GM12892 (cell line): ENCODE data around the gene AOC3.
"Not testable (repeated sequence)": the region's sequence is repeated elsewhere in the genome, so short reads cannot be mapped to it uniquely, and the experiment has no call there.

Source experiments
- DNase-seq: peaks from one replicate; pipeline ENCODE4 v3.0.0; 2011; ENCODE audit not compliant: insufficient read length
- FAIRE-seq: peaks from 2 replicates; lab custom pipeline; 2011; peaks lifted over from hg19 to GRCh38; lab: Jason Lieb, UNC
- POLR2A ChIP-seq: IDR thresholded peaks from 2 replicates; pipeline ENCODE4 v1.6.1; 2011; ENCODE audit warnings: low read depth, low read length, control low read depth
- POLR2AphosphoS5 ChIP-seq: IDR thresholded peaks from 2 replicates; pipeline ENCODE4 v1.6.1; 2011; ENCODE audit warnings: low read depth, low read length, control low read depth
- TAF1 ChIP-seq: IDR thresholded peaks from 2 replicates; pipeline ENCODE4 v1.6.1; 2011; ENCODE audit warnings: low read depth, mild to moderate bottlenecking, control low read depth, low read length, borderline replicate concordance

The AOC3 gene

GRCh38 chr17:42873315-42873714 is 22.3 kb downstream of the AOC3 start:
- FAIRE-seq (no peak), DNase-seq (no peak)
- no peak for TF ChIP-seq TAF1
- no peak for TF ChIP-seq POLR2AphosphoS5
- TF ChIP-seq POLR2A = no peak

DNA sequence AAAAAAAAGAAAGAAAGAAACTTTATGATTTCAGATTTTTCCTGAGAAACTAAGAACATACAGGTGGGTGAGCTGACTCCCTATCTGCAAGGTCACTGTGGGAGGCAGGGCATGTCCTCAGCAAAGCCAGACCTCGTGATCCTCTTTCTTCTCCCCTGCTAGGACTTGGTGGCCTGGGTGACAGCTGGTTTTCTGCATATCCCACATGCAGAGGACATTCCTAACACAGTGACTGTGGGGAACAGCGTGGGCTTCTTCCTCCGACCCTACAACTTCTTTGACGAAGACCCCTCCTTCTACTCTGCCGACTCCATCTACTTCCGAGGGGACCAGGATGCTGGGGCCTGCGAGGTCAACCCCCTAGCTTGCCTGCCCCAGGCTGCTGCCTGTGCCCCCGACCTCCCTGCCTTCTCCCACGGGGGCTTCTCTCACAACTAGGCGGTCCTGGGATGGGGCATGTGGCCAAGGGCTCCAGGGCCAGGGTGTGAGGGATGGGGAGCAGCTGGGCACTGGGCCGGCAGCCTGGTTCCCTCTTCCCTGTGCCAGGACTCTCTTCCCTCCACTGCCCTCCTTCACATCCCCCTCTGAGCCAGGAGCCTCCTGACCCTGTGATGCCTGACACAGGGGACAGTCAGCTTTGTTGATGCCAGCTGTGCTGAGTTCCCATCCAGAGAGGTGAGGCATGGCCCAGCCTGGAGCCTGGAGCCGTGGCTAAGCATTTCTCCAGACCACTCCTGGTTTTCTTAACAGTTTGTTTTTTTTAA is 23.1 kb downstream of the AOC3 start:
- not testable (repeated sequence) for DNase-seq, FAIRE-seq

DNA sequence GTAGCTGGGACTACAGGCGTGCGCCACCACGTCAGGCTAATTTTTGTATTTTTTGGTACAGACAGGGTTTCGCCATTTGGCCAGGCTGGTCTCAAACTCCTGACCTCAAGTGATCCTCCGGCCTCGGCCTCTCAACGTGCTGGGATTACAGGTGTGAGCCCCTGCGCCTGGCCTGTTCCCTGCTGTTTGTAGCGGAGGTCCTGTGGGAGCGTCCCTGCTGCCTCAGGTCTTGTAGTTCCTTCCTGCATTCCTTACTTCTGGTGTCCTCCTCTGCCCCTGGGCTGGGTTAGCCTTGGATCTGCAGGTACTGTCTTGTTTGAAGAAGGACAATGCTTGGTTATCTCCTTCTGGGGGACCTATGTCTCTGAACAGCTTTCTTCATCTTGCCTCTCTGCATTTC is 26.0 kb downstream of the AOC3 start:
- FAIRE-seq (no peak), DNase-seq (no peak)
- TF ChIP-seq TAF1 (no peak), POLR2AphosphoS5 (no peak), POLR2A (no peak)

DNA sequence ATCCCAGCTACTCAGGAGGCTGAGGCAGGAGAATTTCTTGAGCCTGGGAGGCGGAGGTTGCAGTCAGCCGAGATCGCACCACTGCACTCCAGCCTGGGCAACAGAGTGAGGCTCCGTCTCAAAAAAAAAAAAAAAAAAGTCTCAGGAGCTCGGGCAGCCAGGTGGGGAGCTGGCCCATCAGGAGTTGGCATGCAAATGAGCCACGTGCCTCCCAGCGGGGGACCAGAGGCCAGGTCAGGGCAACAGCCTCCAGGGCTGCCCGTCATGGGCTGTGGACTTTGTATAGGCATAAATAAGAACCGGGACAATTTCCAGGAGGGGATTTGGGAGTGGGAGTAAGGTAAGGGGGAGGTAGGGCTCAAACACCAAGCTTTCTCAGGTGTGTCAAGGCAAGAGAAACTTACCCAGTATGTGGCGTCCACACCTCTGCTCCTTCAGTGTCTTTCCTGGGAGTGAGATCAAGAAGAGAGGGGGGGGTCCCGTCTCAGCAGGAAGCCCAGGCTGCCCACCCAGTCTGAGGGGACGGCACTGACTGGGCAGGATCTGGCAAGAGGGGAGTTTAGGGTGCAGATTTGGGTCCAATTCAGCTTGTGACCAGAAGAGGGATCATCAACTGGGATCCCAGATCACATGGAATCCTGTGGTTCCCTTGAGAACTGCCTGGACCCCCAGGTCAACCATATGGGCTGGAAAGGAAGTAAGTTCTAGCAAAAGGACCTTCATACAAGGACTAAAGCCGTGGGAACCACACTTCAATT is 27.3 kb downstream of the AOC3 start:
- TF ChIP-seq POLR2A = no peak
- TF ChIP-seq TAF1 = no peak
- no peak for TF ChIP-seq POLR2AphosphoS5
- no peak for DNase-seq
- no peak for FAIRE-seq

GRCh38 chr17:42878924-42879595 is 28.1 kb downstream of the AOC3 start:
- no peak for FAIRE-seq
- TF ChIP-seq POLR2AphosphoS5 (no peak), POLR2A (no peak), TAF1 (no peak)
- no peak for DNase-seq

DNA sequence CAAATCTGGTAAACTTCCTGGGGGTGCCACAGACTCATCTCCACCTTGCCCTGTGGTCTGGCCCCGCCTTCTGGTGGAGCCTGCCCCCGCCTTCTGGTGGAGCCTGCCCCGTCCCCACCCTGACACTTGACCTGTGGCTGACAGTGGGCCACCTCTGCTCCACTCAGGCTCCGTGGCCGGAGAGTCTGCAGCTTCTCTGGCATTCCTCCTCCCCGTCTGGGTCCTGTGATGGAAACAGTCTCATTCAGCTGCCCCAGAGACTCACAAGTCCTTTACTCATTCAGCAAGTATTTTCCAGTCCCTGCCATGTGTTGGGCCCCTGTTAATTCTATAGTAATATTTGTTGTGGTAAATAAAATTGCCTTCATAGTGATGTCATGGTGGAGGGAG is 28.6 kb downstream of the AOC3 start:
- no peak for TF ChIP-seq POLR2A
- no peak for TF ChIP-seq POLR2AphosphoS5
- TF ChIP-seq TAF1 = no peak
- DNase-seq (no peak), FAIRE-seq (no peak)

DNA sequence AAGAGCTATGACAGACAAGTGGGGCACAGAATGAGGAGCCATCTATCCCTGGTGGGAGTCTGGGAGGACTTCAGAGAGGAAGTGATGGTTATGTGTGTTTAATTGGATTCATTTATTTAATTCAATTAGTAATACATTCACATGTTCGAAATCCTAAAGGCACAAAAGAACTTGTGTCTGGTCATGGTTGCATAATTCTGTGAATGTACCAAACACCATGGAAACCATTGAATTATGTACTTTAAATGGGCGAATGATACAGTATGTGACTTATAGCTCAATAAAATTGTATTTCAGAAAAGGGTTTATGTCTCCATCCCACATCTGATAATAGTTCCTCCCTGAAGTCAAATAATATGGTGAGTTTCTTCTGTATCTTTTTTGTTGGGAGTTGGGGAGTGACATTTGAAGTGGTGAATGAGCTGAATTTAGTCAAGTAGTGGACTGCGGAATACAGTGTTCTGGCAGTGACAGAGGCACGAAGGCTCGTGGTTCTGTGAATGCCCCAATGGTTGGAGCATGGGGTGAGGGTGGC is 29.8 kb downstream of the AOC3 start:
- no peak for DNase-seq
- no peak for FAIRE-seq
- no peak for TF ChIP-seq POLR2AphosphoS5
- no peak for TF ChIP-seq POLR2A
- no peak for TF ChIP-seq TAF1

DNA sequence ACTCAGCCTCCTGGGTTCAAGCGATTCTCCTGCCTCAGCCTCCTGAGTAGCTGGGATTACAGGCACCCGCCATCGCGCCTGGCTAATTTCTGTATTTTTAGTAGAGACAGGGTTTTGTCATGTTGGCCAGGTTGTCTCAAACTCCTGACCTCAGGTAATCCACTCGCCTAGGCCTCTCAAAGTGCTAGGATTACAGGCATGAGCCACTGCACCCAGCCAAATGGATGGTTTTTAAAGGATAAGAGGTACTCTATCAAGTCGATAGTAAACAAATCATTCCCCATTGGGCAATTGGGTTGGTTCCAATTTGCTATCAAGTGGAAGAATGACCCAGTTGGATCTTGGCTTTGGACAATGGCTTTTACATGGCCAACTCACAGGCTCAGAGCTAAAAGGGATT is 30.7 kb downstream of the AOC3 start:
- not testable (repeated sequence) for DNase-seq, FAIRE-seq

DNA sequence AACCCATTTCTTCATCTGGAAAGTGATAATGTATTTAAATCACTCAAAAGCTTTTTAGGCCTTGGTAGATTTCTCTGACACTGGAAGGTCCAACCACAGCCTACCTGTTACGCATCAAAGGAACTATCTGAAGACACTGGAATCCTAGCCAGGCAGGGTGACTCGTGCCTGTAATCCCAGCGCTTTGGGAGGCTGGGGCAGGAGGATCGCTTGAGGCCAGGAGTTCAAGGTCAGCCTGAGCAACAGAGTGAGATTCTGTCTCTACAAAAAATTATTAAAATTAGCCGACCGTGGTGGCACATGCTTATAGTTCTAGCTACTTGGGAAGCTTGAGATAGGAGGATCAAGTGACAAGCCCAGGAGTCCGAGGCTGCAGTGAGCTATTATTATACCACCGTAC is 31.2 kb downstream of the AOC3 start:
- TF ChIP-seq POLR2A (no peak), TAF1 (no peak), POLR2AphosphoS5 (no peak)
- DNase-seq = no peak
- FAIRE-seq = no peak

DNA sequence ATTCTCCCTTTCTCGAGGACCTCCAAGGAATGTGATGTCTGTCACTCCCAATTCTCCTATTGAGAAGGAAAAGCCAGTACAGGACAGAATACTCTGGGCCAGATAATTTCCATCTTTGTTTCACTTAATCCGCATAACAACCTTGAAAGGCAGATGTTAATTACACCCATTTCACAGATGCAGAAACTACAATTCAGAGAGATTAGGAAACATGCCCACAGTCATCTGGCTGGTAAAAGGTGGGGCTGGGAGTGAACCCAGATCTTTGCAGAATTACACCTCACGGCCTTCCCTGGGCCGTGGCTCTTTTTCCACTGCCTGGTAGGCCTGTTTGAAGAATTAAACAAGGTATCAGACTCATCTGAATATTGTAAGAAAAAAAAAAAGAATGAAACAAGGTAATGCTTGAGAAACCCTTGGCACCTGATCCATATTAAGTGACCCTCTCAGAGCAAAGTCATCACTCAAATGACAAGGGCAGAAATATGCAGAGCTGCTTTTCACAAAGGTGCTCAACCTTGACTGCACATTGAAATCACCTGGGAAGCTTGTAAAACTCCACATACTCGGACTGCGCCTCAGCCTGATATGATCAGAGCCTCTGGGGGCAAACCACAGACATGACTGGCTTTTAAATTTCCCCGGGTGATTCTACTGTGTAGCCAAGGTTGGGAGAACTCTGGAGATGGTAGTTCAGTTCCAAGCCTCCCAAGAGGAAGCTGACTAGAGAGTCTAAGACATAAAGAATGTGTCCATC is 33.0 kb downstream of the AOC3 start:
- TF ChIP-seq POLR2A = no peak
- TF ChIP-seq POLR2AphosphoS5 = no peak
- no peak for TF ChIP-seq TAF1
- DNase-seq = no peak
- FAIRE-seq = no peak

GRCh38 chr17:42885806-42886205 is 34.8 kb downstream of the AOC3 start:
- FAIRE-seq, DNase-seq: not testable (repeated sequence)
